IMR-90 (cell line): Measurements from ENCODE around the gene OTOG.

Source experiments
- POLR2A ChIP-seq: IDR thresholded peaks from 2 replicates; pipeline ENCODE4 v1.6.1; 2012; ENCODE audit warnings: mild to moderate bottlenecking, low read depth, low read length
- TF ChIP-seq, protein P1 (sequence below): fragments of 150-350 bp; IDR thresholded peaks from 2 replicates; pipeline ENCODE4 v1.6.1; 2017; ENCODE audit warnings: mild to moderate bottlenecking, antibody characterized with exemption, low read length, low read depth
- TF ChIP-seq, protein P2 (sequence below): conservative IDR thresholded peaks from 2 replicates; pipeline ENCODE4 v1.5.1; 2012; ENCODE audit warnings: mild to moderate bottlenecking, low read depth, low read length, improper control_type of control experiment

GRCh38 chr11:17564687-17565042, 17.6 kb downstream of the OTOG start:
- TF ChIP-seq, protein P1, sequence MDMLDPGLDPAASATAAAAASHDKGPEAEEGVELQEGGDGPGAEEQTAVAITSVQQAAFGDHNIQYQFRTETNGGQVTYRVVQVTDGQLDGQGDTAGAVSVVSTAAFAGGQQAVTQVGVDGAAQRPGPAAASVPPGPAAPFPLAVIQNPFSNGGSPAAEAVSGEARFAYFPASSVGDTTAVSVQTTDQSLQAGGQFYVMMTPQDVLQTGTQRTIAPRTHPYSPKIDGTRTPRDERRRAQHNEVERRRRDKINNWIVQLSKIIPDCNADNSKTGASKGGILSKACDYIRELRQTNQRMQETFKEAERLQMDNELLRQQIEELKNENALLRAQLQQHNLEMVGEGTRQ, result no peak
- TF ChIP-seq POLR2A, result no peak
- TF ChIP-seq, protein P2, sequence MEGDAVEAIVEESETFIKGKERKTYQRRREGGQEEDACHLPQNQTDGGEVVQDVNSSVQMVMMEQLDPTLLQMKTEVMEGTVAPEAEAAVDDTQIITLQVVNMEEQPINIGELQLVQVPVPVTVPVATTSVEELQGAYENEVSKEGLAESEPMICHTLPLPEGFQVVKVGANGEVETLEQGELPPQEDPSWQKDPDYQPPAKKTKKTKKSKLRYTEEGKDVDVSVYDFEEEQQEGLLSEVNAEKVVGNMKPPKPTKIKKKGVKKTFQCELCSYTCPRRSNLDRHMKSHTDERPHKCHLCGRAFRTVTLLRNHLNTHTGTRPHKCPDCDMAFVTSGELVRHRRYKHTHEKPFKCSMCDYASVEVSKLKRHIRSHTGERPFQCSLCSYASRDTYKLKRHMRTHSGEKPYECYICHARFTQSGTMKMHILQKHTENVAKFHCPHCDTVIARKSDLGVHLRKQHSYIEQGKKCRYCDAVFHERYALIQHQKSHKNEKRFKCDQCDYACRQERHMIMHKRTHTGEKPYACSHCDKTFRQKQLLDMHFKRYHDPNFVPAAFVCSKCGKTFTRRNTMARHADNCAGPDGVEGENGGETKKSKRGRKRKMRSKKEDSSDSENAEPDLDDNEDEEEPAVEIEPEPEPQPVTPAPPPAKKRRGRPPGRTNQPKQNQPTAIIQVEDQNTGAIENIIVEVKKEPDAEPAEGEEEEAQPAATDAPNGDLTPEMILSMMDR, result no peak
